Stimulated activated naive B cell treated with anti-CD40 and anti-IgM and Interleukin-4, amounts not matched to agents 10 μg/mL and 1 μg/mL and 100 μg/mL, for 72 hours (primary cell): ENCODE results near the gene KRT86.
A peak's percentile ranks its signal among the peaks of the same experiment; 100 is the strongest.
"Not testable (repeated sequence)": the region's sequence is repeated elsewhere in the genome, so short reads cannot be mapped to it uniquely, and the experiment has no call there.

ENCODE experiments used
- ATAC-seq, 2 donors: fragments of 150-1000 bp; cut with Tn5 transposase; replicated peaks; 2 replicates each; pipeline ENCODE4 v1.10.0; 2021; ENCODE audit warnings: moderate library complexity in 1 of 2
- DNase-seq: peaks from one replicate; pipeline ENCODE4 v3.0.0; 2021
- H3K27ac Mint-ChIP-seq: one replicate; pipeline ENCODE4 v1.8.0; 2022; ENCODE audit warnings: mild to moderate bottlenecking, mixed read lengths
- H3K27me3 Mint-ChIP-seq, 2 donors: one replicate each; pipeline ENCODE4 v1.8.0; 2022; ENCODE audit warnings: mixed read lengths in 2 of 2
- H3K36me3 Mint-ChIP-seq, 2 donors: one replicate each; pipeline ENCODE4 v1.8.0; 2022; ENCODE audit warnings: mixed read lengths in 2 of 2, mild to moderate bottlenecking in 1 of 2
- H3K4me1 Mint-ChIP-seq, 2 donors: one replicate each; pipeline ENCODE4 v1.8.0; 2022; ENCODE audit warnings: mixed read lengths in 2 of 2, mild to moderate bottlenecking in 1 of 2
- H3K4me3 Mint-ChIP-seq, 2 donors: one replicate each; pipeline ENCODE4 v1.8.0; 2022; ENCODE audit warnings: mild to moderate bottlenecking in 2 of 2, mixed read lengths in 2 of 2, moderate library complexity in 1 of 2
- H3K9me3 Mint-ChIP-seq, 2 donors: one replicate each; pipeline ENCODE4 v1.8.0; 2022; ENCODE audit warnings: mixed read lengths in 2 of 2, mild to moderate bottlenecking in 1 of 2

KRT86 gene

DNA sequence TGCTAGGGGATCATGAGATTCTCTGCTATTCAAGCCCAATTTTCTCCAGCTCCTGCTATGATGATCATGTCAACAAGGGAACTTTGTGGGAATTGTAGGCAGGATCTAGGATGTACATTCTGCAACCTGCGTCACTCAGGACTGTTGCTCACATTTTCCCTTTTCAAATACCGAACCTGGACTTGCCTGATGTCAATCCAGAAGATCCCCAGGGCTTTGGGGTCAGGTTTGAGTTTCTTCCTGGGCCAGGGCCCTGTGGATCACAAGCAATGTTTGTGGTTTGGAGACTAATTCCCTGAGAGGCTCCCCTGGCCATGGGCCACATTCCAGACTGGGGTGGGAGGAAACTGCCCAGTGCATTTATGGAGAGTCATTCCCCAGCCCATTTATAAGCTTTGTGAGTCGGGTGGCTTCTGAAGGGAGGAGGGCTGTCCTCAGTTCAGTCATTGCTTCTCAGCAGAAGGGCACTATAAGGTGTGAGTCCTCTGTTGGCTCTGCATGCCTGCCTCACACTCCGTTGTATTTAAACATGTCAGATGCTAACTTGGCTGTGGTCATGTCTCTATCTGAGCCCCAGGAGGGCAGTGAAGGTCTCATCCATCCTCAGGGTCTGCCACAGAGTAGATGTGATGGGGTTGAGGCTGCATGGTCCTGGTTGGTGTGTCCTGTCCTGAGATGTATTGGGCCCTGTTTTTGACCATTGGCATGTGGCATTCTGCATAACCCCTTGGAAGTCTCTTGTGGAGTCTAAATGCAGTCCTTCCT lies 6.5 kb downstream of the KRT86 start:
- Mint-ChIP-seq H3K4me1 (peaks cover 7 to 12% of the 10 kb centered on the region in 2 donors), H3K36me3 (no peaks in the 10 kb centered on the region), H3K4me3 (no peak overlapping the region), H3K27me3 (peaks cover 42 to 47% of the 10 kb centered on the region in 2 donors), H3K9me3 (no peaks in the 10 kb centered on the region), H3K27ac (no peak overlapping the region)
- DNase-seq (no peak), ATAC-seq (no peak)

DNA sequence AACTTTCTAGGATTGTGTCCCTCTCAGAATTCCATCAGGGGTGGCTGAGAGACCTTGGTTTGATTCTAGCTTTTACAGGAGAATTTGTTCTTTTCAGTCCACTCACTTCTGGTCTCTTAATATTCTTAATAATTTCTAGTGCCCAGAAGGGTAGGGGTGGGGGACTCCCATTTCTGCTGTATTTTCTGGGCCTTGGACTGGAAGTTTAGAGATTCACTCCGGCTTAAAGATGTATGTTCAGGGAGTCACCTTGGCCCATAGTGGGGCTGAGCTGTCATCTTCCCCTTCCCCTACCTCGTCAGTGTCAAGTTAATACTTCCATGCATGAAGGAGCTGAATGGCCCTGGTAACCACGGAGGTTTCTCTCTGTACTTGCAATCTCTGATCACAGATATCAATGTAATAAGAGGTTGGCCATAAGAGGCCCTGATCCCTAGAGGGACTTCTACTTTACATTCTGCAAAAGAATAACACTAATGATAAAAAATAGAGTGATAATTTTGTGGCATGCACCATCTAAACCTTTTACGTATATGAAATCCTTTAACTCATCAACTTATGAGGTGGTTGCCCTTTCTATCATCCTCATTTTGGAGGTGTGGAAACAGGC lies 10.2 kb downstream of the KRT86 start:
- Mint-ChIP-seq H3K4me1 (peaks cover 4 to 10% of the 10 kb centered on the region in 2 donors), H3K9me3 (no peaks in the 10 kb centered on the region), H3K27me3 (peaks cover 22 to 27% of the 10 kb centered on the region in 2 donors), H3K27ac (no peak overlapping the region), H3K4me3 (no peak overlapping the region), H3K36me3 (no peaks in the 10 kb centered on the region)
- ATAC-seq (no peak), DNase-seq (no peak)

DNA sequence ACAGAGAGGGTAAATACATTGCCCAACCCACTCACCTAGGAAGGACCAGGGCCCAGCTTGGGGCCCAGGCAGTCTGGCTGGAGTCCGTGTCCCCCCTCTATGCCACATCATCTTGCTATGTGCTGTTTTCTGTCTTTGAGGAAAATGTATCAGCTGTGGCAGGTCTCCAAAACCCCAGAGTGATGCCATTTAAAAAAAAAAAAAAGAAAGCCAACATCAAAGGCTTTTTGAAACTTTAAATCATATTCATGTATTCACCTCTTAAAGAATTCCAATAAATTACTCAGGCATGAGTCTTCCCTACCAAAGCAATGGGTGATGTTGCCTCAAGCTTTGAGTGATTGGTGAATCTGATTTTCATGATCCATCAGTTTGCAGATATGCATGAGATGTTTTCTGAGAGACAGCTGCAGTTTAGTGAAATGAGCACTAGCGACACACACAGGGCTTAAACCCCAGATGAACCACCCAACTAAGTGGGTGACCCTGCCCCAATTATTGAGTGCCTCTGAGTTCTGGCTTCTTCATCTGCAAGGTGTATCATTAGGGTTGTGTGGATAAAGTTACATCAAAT lies 10.8 kb downstream of the KRT86 start:
- Mint-ChIP-seq H3K4me1 (peaks cover 4 to 10% of the 10 kb centered on the region in 2 donors), H3K27ac (no peak overlapping the region), H3K4me3 (no peak overlapping the region), H3K9me3 (no peaks in the 10 kb centered on the region), H3K36me3 (no peaks in the 10 kb centered on the region), H3K27me3 (peaks cover 16 to 21% of the 10 kb centered on the region in 2 donors)
- ATAC-seq (no peak), DNase-seq (no peak)

DNA sequence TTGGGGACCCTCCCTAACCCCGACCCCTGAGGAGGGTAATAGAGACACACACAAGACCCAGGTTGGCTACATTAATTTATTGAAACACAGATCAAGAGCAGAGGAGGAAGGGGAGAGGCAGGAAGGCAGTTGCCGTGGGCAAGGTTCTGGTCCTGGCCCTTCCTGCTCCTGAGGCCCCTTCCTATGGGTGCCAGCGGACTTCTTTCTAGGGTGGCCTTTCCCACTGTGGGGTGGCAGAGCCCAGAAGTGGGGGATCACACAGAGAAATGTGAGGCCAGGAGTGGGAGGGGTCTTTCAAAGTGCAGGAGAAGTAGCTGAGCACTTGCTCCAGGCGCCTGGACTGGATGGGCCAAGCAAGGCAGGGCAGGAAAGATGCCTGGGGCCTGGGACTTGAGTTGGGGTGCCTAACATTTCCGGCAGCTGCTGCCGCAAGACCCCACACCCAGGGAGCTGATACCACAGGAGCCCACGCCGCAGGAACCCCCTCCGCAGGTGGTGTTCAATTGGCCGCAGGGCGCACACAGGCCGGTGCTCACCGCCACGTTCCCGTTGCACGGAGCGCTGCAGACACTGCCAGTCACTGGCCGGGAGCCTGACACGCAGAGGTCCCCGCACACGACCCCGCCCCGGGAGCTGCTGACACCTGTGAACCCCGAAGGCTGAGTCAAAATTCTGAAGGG lies 11.5 kb downstream of the KRT86 start:
- Mint-ChIP-seq H3K36me3 (no peaks in the 10 kb centered on the region), H3K4me1 (peaks cover 4 to 10% of the 10 kb centered on the region in 2 donors), H3K9me3 (no peaks in the 10 kb centered on the region), H3K27ac (no peak overlapping the region), H3K27me3 (peaks cover 14 to 19% of the 10 kb centered on the region in 2 donors), H3K4me3 (no peak overlapping the region)
- ATAC-seq (no peak), DNase-seq (no peak)

DNA sequence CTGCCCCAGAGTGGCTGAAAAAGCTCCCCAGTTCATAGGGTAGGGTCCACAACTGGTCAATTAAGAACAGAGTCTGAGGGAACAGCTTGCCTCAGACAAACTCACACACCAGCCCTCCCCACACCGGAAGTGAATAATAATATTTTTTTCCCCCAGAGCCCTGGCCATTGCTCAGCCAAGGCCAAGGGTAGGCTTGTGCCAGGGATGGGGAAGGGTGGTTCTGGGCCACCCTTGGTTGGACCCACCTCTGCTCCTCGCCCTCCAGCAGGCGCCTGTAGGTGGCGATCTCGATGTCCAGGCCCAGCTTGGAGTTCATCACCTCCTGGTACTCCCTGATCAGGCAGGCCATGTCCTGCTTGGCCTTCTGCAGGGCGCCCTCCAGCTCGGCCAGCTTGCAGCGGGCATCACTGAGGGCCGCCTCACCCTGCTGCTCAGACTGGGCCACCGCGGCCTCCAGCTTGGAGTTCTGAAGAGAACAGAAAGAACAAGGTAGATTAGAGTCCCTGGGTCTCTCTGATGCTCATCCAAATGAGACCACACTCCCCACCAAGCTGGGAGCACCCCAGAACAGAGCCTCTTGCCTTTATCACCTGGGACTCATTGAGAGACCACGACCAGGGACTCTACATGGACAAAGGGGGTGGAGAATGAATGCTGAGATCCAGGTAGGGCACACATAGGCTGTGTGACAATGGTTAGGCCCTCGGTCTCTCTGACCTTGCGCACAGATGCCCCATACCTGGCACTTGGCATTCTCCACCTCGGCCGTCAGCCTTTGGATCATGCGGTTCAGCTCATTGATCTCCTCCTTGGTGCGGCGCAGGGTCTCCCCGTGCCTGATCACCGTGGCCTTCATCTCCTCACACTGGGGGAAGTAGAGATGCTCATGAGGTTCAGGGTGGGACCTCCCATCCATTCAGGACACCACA lies 12.7 kb downstream of the KRT86 start:
- H3K4me3 Mint-ChIP-seq, H3K36me3 Mint-ChIP-seq, DNase-seq, ATAC-seq, H3K9me3 Mint-ChIP-seq, H3K4me1 Mint-ChIP-seq, H3K27ac Mint-ChIP-seq: not testable (repeated sequence)
- H3K27me3 Mint-ChIP-seq = peaks cover 19 to 27% of the 10 kb centered on the region in 2 donors

DNA sequence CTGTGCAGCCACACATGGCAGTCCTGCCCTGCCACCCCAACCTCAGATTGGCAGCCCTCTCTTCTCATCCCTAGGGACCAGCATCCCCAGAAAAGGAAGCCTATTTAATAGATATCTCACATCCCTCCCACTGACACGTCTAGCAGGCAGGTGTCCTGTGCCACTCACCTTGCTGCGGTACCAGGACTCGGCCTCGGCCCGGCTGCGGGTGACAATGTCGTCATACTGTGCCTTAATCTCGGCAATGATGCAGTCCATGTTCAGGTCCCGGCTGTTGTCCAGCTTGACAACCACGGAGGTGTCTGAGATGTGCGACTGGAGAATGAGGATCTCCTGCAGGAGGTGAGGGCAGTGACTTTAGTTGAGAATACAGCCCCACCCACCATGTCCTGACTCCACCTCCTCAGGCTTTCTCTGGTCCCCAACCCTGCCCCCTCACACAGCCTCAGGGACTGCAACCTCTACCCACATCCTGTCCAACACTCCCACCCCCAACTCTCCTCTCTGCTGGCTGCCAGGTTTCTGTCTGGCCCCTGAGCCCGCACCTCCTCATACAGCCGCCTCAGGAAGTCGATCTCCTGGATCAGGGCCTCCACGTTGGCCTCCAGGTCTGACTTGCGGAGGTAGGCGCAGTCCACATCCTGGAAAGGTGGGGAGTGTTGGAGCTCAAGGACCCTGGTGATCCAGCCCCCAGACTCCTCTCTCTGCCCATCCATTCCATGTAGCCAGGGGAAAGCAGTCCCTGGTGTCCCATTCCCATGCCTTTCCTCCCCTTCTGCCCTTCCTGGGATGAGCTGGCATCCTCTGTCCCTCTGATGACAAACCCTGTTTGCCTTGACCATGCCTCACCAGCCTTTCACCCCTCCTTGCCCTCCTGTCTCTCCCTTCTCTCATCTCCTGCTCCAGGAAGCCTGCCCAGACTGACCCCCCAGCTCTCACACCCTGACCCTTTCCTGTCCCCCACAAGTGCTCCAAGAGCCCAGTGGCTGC lies 13.7 kb downstream of the KRT86 start:
- ATAC-seq = peak; percentile 59 to 75
- DNase-seq, H3K4me1 Mint-ChIP-seq, H3K36me3 Mint-ChIP-seq, H3K9me3 Mint-ChIP-seq, H3K4me3 Mint-ChIP-seq: not testable (repeated sequence)
- H3K27me3 Mint-ChIP-seq = peaks cover 19 to 25% of the 10 kb centered on the region in 2 donors
- peak overlapping the region; percentile 25 for H3K27ac Mint-ChIP-seq

DNA sequence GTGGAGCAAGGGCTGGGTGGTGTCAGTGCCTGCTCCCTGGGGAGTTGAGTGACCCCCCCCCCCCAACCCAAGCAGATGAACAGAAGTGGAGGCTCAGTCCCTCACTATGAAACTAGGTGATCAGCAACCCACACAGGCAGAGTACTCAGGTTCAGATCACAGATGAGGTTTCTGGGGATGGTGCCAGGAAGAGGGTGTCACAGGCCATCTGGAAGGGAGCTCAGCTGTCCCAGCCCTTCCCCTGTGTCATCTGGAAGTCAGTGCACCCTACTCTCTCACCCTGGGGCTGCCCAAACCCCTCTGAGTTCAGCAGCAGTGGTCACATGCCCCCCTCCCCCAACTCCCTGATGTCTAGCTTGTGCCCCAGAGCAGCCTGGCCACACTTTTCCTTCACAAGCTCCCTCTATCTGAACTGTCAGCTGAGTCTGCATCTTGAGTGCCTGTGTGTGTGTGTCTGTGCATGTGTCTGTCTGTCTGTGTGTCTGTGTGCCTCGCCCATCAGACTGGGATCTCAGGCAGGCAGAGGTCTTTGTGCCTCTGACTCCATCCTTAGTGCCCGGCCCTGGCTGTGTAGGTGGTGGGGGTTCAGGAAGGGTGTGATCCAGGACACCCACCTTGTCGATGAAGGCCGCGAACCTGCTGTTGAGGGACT lies 16.2 kb downstream of the KRT86 start:
- H3K4me1 Mint-ChIP-seq, H3K36me3 Mint-ChIP-seq, H3K9me3 Mint-ChIP-seq, H3K27ac Mint-ChIP-seq, H3K4me3 Mint-ChIP-seq, ATAC-seq, DNase-seq: not testable (repeated sequence)
- peaks cover 19 to 42% of the 10 kb centered on the region in 2 donors for H3K27me3 Mint-ChIP-seq

DNA sequence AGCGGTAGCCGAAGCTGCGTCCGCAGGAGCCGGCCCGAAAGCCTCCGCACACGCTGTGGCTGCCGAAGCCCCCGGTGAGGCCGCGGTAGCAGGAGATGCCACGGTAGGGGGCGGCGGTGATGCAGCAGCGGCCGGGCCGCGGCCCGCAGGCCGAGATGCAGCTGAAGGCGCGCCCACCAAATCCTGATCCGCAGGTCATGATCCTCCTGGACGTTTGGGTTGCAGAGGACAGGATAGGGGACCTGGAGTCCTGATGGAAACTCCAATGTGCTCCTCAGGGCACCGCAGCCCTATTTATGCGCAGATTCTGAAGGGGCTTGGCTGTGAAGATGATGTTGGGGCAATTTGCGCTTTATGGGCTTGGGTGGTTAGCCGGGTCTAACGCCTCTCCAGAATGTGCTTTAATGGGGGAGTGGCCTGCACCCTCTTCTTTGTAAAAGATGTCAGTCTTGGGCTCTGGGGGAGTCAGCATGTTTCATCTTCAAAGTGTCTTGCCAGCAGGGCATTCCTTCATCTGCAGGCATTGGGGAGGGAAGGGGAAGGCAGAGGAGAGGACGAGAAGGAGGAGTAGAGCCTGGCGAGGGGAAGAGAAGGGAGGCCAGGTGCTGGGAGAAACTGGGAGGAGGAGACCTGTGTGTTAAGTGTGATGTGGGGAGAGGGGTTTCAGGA lies 17.0 kb downstream of the KRT86 start, which contains the start of gene KRT81:
Gene KRT81 (minus strand): TSS at position 268 of the 669 bp plus-strand sequence. CDS start 69 bp downstream, at position 199.
- Mint-ChIP-seq H3K36me3 (no peaks in the 10 kb centered on the region), H3K4me3 (no peak within 1 kb of the TSS), H3K4me1 (peaks cover 4 to 10% of the 10 kb centered on the region in 2 donors), H3K27ac (no peak within 1 kb of the TSS), H3K9me3 (no peaks in the 10 kb centered on the region), H3K27me3 (peaks cover 26 to 47% of the 10 kb centered on the region in 2 donors)
- ATAC-seq (no peak), DNase-seq (no peak)

DNA sequence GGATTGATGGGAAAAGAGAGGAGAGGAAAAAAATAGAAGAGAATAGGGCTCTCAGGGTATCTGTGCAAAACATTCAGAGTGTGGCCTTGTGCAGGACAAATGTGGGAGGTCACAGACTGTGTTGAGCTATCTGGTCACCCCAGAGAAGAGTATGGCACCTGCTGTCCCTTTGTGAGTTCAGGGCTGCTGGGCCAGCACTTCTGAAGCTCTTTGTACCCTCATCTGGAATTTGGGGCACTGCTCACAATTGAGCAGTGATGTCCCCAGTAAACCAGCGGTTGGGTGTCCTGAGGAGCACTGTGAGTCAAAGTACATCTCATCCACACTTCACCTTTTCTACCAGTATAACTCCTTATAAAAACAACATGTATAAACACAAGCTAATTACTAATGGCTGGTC lies 19.5 kb downstream of the KRT86 start:
- H3K36me3 Mint-ChIP-seq = no peaks in the 10 kb centered on the region
- no peaks in the 10 kb centered on the region for H3K4me1 Mint-ChIP-seq
- ATAC-seq (no peak), DNase-seq (no peak)
- H3K4me3 Mint-ChIP-seq = no peak overlapping the region
- H3K27ac Mint-ChIP-seq = no peak overlapping the region
- peaks cover 20 to 55% of the 10 kb centered on the region in 2 donors for H3K27me3 Mint-ChIP-seq
- no peaks in the 10 kb centered on the region for H3K9me3 Mint-ChIP-seq

DNA sequence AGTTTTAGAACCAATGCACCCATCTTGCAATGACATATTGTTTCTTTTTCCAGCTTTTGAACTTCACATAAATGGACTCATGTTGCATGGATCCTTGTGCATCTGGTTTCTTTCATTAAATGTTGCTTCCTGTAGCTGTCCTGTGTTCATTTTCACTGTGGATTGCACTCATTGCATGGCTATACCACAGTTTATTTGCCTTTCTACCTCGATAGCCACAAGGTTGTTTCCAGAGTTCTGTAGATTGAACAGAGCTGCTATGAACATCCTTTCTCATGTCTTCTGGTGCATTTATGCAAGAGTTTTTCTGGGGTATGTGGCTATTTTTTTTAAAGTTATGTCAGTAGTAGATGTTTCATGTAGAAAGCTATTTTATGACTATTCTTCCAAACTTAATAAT lies 20.4 kb downstream of the KRT86 start:
- Mint-ChIP-seq H3K27me3 (peaks cover 20 to 58% of the 10 kb centered on the region in 2 donors), H3K4me3 (no peak overlapping the region), H3K36me3 (no peaks in the 10 kb centered on the region), H3K27ac (no peak overlapping the region), H3K9me3 (no peaks in the 10 kb centered on the region), H3K4me1 (no peaks in the 10 kb centered on the region)
- ATAC-seq (no peak), DNase-seq (no peak)

DNA sequence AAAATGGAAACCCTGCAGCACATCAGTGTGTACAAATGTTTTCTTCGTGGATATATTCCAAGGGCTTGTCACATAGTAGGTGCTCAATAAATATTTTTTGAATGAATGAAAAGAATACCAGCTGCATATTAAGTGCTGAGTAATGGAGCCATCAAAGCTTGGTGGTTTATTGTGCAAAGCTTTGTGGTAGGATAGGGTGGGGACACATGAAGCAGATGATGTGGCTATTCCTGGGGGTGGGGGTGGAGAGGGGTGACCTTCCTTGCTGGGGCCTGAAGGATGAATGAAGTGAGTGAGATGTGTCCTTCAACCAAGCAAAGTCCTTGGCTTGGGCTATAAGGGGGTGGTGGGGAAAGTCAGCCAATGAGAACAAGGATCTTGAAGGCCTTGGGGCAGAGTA lies 21.2 kb downstream of the KRT86 start:
- H3K4me1 Mint-ChIP-seq = no peaks in the 10 kb centered on the region
- H3K36me3 Mint-ChIP-seq = no peaks in the 10 kb centered on the region
- no peak overlapping the region for H3K27ac Mint-ChIP-seq
- no peaks in the 10 kb centered on the region for H3K9me3 Mint-ChIP-seq
- peaks cover 20 to 58% of the 10 kb centered on the region in 2 donors for H3K27me3 Mint-ChIP-seq
- DNase-seq (no peak), ATAC-seq (no peak)
- no peak overlapping the region for H3K4me3 Mint-ChIP-seq

DNA sequence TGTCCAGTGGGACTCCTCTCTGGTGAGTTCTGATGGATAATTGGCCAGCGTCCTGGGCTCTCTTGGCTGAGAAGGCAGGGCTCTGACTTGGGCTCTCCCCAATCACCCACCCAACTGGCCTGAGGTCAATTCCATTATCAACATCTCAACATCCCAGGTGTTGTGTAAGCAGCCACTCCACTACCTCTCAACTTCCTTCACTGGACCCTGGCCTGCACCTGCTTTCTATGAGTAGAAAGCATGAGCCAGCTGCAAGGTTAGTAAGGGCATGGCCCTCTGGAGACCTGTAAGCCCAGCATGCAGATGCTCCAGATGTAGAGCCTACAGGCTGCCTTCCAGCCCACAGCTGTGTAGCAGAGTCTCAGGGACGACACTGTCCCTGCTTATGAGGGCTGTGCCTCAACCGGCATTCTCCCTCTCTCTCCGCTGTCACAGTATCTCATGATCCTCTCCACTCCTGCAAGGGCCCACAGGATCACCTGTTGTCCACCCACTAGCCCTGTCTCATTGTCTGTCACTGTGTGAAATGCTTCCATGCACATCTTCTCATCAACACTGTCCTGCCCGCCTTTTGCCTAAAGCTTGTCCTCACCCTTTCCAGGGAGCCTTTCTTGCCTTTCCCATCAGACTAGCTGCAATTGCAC lies 22.2 kb downstream of the KRT86 start:
- no peak overlapping the region for H3K4me3 Mint-ChIP-seq
- no peak for DNase-seq
- ATAC-seq = no peak
- no peak overlapping the region for H3K27ac Mint-ChIP-seq
- no peaks in the 10 kb centered on the region for H3K4me1 Mint-ChIP-seq
- no peaks in the 10 kb centered on the region for H3K36me3 Mint-ChIP-seq
- H3K9me3 Mint-ChIP-seq = no peaks in the 10 kb centered on the region
- peaks cover 21 to 58% of the 10 kb centered on the region in 2 donors for H3K27me3 Mint-ChIP-seq
